IPS-18c (cell line): ENCODE measurements around the gene TYK2.
A peak's percentile ranks its signal among the peaks of the same experiment; 100 is the strongest.
"Not testable (repeated sequence)": the region's sequence is repeated elsewhere in the genome, so short reads cannot be mapped to it uniquely, and the experiment has no call there.

Source experiments
- H3K4me3 ChIP-seq: 2 replicates; pipeline ENCODE4 v1.7.0; 2013; ENCODE audit warnings: low read depth, mild to moderate bottlenecking, low read length, moderate library complexity; ENCODE audit not compliant: insufficient read depth
- H3K9me3 ChIP-seq: one replicate; pipeline ENCODE4 v1.6.1; 2013; ENCODE audit warnings: mild to moderate bottlenecking, low read length, moderate library complexity; ENCODE audit not compliant: control insufficient read depth, insufficient read depth

TYK2 gene

DNA sequence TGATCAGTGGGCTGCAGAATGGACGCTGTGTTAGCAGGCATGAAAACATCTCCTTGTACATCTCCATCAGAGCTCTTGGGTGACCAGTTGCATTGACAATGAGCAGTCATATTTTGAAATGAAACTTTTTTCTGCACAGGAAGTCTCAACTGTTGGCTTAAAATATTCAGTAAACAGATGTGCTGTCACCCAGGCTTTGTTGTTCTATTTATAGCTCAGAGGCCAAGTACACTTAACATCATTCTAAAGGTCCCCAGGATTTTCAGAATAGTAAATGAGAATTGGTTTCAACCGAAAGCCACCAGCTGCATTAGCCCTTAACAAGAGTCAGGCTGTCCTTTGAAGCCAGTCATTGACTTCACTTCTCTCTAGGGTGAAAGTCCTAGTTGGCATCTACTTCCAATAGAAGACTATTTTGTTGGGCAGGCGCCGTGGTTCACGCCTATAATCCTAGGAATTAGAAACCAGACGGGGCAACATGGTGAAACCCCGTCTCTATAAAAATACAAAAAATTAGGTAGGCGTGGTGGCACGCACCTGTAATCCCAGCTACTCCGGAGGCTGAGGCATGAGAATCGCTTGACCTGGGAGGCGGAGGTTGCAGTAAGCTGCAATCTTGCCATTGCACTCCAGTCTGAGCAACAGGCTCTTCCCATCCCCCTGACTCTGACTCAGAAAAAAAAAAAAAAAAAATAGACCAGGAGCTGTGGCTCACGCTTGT is 32.0 kb upstream of the TYK2 start:
- H3K9me3 ChIP-seq: peaks cover 2% of the 10 kb centered on the region
- no peak overlapping the region for H3K4me3 ChIP-seq

DNA sequence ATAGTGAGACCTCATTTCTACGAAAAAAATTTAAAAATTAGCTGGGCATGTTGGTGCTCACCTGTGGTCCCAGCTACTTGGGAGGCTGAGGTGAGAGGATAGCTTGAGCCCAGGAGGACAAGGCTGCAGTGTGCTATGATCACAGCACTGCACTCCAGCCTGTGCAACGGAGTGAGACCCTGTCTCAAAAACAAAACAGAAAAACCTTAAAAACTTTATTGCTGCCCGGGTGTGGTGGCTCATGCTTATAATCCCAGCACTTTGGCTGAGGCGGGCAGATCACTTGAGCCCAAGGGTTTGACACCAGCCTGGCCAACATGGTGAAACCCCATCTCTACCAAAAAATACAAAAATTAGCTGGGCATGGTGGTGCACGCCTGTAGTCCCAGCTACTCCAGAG is 30.9 kb upstream of the TYK2 start:
- not testable (repeated sequence) for H3K9me3 ChIP-seq, H3K4me3 ChIP-seq

DNA sequence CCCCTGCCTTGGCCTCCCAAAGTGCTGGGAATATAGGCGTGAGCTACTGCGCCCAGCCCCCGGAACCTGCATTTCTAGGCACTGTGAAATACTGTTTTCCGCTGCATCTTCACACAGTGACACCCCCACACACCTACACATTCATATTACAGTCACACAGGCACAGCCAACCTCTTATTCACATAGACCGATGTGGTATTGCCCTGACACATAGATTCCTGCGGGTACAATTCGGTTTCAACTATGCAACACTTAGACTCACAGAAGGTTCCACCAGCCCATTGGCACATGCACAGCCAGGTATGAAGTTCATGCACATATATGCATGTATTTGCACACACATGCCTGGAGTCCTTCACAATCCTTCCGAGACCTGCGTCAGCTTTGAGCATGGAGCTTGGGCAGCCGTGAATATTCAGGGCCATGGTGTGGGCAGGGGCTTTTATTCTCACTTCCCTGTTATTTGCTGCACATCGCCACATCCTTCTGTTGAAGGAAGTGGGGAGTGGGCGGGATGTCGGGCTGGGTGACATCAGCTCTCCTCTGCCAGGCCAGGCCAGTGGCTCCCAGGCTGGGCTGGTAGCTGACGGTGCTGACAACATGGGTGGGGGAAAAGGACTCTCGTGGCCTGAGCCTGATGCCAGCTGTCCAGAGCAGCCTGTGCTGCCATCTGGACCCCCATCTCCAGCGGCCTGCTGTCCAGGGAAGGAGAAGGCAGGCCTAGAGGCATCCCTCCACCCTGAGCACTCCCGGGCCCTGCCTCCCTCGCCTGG is 28.3 kb upstream of the TYK2 start:
- H3K4me3 ChIP-seq: no peak overlapping the region
- peaks cover 4% of the 10 kb centered on the region for H3K9me3 ChIP-seq

DNA sequence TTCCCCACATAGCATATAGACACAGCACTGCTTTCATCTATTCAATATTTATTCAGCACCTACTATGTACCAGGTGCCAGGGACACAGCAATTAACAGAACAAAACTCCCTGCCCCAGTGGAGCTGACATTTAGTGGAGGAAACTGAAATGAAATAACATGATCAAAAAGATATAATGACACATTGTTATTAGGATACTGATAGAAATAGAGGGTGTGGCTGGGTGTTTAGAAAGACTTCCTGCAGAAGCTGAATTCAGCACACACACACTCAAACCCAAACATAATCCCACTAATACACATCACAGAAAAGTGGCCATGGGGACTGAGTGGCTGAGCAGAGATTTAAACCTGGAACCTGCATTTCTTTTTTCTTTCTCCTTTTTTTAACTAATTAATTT is 26.7 kb upstream of the TYK2 start:
- Histone ChIP-seq H3K4me3 (no peak overlapping the region), H3K9me3 (peaks cover 4% of the 10 kb centered on the region)

DNA sequence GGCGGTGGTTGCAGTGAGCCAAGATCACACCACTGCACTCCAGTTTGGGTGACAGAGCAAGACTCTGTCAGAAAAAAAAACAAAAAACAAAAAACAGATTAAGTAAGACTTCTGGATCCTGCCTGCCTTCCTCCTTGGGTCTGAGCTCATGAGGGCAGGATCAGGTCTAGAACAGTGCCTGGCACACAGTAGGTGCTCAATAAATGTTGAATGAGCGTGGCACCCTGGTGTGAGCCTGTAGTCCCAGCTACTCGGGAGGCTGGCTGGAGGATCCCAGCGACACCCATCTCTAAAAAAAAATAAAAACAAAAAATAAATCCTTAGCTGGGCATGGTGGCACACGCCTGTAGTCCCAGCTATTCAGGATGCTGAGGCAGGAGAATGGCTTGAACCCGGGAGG is 25.8 kb upstream of the TYK2 start:
- peaks cover 4% of the 10 kb centered on the region for H3K9me3 ChIP-seq
- no peak overlapping the region for H3K4me3 ChIP-seq

DNA sequence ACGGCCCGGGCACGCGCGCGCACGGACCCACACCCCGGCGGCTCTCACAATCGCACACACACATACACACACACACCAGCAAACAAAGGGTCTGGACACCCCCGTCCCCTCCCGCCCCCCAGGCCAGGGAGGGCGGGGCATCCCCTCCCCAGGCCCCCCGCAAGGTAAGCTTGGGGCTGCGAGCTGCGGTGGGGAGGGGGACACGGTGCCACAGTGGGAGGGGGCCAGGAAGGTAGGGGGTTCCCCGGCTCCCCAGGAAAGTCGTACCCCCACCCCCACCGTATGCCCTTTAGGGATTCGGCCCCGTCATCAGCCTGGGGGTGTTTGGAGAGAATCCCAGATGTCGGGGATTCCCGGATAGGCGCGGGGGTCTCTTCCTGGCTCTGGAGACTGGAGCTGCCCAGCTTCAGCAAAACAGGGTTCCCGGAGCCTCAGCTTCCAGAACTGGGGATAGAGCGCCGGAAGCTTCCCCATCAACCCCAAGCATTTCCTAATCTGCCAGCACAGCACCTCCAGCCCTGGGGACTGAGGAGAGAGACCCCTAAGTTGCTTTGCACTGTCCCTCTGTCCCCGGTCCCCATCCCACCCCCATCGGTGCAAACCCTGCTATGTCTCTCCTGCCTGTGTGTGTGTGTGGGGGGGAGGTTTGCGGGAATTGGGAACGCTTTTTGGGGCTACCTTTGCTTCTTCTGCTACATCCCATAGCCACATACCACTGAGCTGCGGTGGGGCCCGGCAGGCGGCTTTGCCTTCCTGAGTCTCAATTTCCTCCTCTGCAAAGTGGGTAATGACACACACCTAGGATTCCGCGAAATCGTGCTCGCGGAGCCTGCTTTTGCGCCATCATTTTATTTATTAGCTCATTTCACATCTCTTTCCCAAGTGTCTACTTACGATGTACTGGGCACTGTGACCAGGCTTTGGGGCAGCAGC is 24.8 kb upstream of the TYK2 start:
- peak overlapping the region; percentile 92 for H3K4me3 ChIP-seq
- H3K9me3 ChIP-seq: peaks cover 2% of the 10 kb centered on the region

DNA sequence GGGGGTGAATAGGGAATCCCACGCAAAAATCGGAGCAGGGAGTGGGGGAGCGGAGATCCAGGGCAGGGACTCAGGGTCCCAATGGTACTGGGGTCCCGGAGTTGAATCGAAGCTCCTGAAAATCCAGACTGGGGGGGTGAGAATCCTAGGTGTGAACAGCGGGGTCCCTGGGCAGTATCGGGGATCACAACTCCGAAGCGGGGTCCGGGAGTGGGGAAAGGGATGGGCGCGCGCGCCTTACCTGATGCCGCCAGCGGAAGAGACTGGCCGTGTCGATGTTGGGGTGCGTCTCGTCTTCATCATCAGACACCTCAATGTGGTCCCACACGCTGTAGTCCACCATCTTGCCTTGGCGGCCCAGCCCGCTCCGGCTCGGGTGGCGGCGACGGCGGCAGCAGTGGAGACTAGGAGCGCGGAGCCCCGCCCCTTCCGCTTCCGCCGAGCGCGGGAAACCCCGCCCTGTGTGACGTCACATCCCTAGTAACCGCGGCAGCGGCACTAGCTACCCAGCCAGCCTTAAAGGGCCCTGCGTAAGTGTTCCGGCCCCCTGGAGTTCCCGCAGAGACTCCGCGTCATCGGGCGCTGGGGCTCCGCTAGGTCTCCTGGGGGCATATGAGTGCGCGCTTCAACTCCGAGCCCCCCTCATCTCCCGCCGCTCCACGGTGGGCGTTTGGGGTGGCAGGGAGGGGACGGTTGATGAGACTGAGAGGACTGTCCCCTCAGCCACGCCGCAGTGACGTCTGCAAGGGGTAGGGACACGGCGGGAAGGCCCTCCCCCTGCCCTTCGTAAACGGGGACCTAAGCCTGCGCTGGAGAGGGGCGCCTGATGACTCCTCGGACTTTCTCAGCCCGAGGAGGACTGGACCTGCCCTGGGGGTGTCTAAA is 23.0 kb upstream of the TYK2 start, which contains the start of gene CDC37:
CDC37 (minus strand) TSS at position 406 of the 885 bp plus-strand sequence; CDS start at position 343, 63 bp downstream.
- H3K9me3 ChIP-seq: peaks cover 2% of the 10 kb centered on the region
- H3K4me3 ChIP-seq: peak within 1 kb of the TSS; percentile 92

DNA sequence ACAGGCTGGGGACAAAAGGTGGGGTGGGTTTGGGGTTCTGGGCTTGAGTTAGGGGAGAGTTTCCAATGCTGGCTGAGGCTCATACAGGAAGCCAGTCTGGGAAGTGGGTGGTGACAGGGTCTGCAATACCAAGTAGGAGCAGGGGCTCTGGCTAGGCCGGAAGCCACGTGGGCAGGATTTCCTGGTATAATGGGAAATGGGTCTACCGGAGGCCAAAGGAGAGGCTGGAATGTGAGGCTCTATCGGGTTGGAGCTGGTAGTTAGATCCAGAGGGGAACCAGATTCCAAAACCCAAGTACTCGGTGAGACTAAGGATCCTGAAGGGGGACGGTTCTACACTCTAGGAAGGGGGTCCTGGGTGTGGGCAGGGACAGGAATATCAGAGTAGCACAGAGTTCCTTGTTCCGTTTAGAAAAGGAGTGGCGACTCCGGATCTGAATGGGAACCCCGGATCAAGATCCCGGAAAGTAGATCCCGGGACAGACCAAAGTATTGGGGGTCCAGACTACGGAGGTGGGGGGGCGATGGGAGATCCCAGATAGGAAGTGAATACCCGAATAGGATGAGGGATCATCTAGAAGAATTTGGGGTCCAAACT is 22.2 kb upstream of the TYK2 start:
- peaks cover 2% of the 10 kb centered on the region for H3K9me3 ChIP-seq
- H3K4me3 ChIP-seq: peak overlapping the region; percentile 92

DNA sequence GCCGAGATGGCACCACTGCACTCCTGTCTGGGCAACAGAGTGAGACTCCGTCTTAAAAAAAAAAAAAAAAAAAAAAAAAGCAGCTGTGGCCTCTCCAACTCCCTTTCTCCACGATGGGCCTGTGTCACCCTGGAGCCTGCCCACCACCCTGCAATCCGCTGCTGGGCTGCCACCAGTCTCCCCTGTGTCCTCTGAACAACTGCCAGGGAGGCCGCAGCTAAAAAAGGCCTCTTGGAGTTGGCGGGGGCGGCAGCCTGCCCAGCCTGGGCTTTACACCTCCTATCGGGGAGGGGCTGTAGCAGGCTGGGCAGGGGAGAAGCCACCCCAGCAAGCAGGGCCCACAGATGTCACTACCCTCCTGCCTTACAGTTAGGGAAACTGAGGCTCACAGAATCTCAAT is 19.5 kb upstream of the TYK2 start:
- no peak overlapping the region for H3K4me3 ChIP-seq
- H3K9me3 ChIP-seq: no peaks in the 10 kb centered on the region

DNA sequence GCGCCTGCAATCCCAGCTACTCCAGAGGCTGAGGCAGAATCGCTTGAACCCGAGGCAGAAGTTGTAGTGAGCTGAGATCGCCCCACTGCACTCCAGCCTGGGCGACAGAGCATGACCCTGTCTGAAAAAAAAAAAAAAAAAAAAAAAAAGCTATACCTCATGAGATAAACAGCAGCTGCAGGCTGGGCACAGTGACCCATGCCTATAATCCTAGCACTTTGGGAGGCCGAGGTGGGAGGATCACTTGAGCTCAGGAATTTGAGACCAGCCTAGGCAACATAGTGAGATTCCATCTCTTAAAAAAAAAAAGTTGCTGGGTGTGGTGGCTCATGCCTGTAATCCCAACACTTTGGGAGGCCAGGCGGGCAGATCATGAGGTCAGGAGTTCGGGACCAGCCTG is 19.0 kb upstream of the TYK2 start:
- not testable (repeated sequence) for H3K4me3 ChIP-seq, H3K9me3 ChIP-seq

DNA sequence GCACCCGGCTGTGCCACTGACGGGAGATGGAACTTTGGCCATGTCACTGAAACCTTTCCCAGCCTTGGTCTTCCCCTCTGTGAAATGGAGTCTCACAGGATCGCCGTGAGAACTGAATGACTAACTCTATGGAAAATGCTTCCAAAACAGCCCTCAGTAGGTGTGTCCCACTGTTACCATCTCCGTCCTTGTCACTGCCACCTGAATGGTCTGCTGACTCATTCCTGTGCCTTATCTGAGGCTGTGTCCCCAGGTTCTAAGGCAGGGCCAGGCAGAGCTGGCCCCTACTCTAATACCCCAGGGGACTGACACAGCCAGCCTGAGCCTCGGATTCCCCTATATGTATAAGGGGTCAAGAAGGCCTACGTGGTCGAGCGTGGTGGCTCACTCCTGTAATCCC is 18.4 kb upstream of the TYK2 start:
- no peak overlapping the region for H3K4me3 ChIP-seq

DNA sequence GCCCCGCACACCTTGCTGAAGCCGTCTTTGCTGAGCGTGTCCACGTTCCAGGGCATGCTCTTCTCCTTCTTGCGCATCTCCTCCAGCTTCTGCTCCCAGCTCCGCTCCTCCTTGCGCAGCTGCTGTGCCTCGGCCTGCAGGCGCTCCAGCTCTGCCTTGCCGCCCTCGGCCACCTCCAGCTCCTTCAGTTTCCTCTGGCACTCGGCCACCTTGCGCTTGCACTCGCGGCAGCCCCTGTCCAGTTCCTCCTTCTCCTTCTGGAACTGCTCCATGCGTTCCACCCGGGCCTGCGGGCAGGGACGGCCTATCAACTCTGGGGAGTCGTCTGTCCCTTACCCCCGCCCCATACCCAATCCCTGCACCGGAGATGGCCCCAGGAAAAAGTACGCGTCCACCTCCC is 15.5 kb upstream of the TYK2 start:
- Histone ChIP-seq H3K9me3 (no peaks in the 10 kb centered on the region), H3K4me3 (no peak overlapping the region)

More for the DNA sequence above, 18.4 kb upstream of the TYK2 start:
- H3K9me3 ChIP-seq: no peaks in the 10 kb centered on the region

DNA sequence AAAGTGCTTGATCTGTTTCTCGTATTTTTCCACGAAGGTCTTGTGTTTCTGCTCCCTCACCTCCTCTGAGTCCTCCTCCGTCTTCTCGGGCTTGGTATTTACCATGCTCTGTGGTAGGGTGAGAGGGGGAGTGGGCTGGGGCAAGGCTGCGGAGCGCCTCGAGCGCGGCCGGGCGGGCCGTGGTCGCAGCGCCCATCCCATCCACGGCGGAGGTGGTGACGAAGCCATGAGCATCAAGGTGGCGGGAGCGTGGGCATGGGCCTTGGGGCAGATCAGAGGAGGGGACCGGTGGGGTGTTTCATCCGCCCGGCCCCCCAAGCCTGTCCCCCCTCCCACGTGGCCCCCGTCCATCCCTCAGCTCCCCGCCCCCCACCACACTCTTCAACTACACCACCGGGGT is 15.1 kb upstream of the TYK2 start:
- Histone ChIP-seq H3K9me3 (no peaks in the 10 kb centered on the region), H3K4me3 (no peak overlapping the region)

DNA sequence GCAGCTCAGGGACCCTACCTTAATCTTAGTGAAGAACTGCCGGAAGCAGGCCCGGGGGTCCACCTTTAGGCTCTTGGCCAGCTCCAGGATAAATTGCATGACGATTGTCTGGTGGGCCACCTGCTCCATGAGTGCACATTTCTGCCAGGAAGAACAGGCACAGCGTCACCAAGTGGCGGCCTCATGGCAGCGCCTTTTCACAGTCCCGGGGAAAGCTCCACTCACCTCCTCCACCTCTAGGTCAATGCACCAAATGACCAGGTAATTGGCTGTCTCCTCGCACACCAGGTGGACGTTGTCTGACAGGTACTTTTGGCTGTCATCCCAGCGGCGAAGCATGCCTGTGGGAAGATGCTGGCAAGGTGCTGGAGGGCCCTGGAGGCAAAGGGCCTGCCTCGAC is 14.6 kb upstream of the TYK2 start:
- no peaks in the 10 kb centered on the region for H3K9me3 ChIP-seq
- H3K4me3 ChIP-seq: no peak overlapping the region

DNA sequence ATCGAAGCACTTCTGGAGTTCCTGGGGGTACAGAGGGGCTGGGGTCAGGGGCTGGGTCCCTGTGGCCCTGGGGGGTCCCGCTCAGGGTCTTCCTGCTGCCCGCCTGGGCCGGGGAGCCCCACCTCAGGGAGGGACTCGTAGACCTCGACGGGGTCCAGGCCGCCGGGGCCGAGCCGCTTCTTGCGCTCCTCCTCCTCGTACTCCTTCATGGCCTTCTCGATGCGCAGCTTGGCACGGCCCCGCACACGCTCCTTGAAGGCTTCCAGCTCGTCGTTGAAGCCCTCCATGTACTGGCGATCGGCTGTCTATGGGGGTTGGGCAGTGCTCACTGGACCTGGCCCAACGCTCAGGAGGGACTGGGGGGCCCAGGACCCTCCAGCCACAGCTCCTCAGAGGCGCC is 12.8 kb upstream of the TYK2 start:
- Histone ChIP-seq H3K9me3 (no peaks in the 10 kb centered on the region), H3K4me3 (no peak overlapping the region)

DNA sequence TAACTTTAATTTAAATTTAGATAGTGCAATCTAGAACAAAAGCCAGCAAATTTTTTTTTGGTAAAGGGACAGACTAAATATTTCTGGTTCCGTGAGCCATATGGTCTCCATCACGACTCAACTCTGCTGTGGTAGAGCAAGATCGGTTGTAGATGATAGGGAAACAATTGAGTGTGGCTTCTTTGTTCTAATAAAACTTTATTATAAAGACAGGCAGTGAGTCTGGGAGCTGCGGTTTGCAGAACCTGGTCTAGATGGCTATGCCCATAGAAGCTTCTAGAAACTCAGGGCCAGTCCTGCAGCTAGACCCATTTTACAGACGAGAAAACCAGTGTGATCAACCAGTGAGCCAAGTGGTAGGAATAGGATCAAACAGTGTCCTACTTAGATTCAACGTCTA is 11.7 kb upstream of the TYK2 start:
- H3K4me3 ChIP-seq: no peak overlapping the region
- H3K9me3 ChIP-seq: no peaks in the 10 kb centered on the region
